Fibroblast of pulmonary artery (primary cell): ENCODE data around the gene MEGF11.
"Not testable (repeated sequence)": the region's sequence is repeated elsewhere in the genome, so short reads cannot be mapped to it uniquely, and the experiment has no call there.

Experiments
- DNase-seq: peaks from one replicate; pipeline ENCODE4 v3.0.0-alpha.2; 2010; ENCODE audit warnings: low read depth
- H3K4me3 ChIP-seq: replicated peaks from 2 replicates; pipeline ENCODE4 v1.5.1; 2011; ENCODE audit warnings: low read depth, mild to moderate bottlenecking, control low read depth, low read length, moderate library complexity
- TF ChIP-seq, protein P1 (sequence below): IDR thresholded peaks from 2 replicates; pipeline ENCODE4 v1.5.1; 2011; ENCODE audit warnings: mild to moderate bottlenecking, control low read depth, low read length, inconsistent platforms; ENCODE audit errors: missing control alignments

MEGF11 gene

DNA sequence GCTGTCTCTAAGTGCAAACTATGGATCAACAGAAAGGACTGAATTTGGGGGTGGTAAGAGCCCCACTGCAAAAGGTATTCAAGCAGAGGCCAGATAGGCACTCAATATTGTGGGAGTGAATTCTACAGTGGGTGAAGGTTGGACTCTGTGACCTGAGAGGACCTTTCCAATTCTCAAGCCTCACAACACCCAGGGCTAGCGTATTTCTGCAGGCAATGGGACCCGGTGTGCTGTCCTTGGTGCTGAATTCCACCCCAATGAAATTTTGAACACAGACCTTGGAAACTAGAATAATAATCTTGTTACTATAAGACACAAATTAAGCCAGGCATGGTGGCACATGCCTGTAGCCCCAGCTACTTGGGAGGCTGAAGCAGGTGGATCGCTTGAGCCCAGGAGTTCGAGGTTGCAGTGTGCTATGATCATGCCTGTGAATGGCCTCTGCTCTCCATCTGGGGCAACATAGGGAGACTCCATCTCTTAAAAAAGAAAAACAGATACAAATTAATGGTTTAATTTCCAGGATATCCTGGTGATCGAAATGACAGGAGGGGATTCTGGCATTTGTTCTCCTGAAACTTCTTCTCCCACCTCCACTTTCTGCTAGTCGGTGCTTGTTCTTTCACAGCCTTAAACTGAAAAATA, 248.8 kb downstream of the MEGF11 start:
- TF ChIP-seq, protein P1, sequence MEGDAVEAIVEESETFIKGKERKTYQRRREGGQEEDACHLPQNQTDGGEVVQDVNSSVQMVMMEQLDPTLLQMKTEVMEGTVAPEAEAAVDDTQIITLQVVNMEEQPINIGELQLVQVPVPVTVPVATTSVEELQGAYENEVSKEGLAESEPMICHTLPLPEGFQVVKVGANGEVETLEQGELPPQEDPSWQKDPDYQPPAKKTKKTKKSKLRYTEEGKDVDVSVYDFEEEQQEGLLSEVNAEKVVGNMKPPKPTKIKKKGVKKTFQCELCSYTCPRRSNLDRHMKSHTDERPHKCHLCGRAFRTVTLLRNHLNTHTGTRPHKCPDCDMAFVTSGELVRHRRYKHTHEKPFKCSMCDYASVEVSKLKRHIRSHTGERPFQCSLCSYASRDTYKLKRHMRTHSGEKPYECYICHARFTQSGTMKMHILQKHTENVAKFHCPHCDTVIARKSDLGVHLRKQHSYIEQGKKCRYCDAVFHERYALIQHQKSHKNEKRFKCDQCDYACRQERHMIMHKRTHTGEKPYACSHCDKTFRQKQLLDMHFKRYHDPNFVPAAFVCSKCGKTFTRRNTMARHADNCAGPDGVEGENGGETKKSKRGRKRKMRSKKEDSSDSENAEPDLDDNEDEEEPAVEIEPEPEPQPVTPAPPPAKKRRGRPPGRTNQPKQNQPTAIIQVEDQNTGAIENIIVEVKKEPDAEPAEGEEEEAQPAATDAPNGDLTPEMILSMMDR, result no peak

GRCh38 chr15:66003129-66003528, 250.4 kb downstream of the MEGF11 start:
- not testable (repeated sequence) for DNase-seq, H3K4me3 ChIP-seq

More for the DNA sequence above, 248.8 kb downstream of the MEGF11 start:
- H3K4me3 ChIP-seq, result no peak overlapping the region
- DNase-seq, result peak; percentile 54

DNA sequence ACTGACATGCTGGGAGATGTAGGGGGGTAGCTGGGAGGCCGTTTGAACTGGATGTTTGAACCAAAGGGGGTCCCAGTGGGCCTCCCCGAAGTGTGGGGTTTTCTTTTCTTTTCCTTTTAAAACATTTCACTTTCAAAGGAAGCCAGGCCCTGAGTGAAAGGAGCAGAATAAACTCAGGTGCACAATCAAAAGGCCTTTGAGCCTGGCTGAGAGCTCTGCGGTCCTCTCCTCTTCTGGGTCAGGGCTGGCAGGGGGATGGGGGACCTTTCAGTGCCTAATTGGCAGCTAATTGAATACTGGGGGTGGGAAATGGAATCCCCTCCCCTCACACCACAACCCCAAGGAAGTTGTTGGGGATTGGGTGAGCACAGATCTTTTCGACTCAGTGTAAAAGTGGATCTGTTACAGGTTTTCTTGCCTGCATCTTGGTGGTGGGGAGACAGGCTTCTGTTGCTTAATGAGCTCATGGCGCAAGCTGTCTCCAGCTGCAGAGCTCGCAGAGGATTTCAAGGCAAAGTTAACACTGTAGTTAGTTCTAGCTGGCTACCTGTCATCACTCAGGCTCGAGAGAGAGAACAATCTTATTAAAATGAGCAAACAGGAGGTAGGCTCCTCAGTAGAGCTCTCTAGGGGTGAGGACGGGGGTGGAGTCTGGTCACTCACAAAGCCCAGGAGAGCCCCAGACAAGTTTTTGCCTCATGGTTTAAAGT, 251.7 kb downstream of the MEGF11 start:
- TF ChIP-seq, protein P1, result no peak
- DNase-seq, result no peak
- H3K4me3 ChIP-seq, result no peak overlapping the region

DNA sequence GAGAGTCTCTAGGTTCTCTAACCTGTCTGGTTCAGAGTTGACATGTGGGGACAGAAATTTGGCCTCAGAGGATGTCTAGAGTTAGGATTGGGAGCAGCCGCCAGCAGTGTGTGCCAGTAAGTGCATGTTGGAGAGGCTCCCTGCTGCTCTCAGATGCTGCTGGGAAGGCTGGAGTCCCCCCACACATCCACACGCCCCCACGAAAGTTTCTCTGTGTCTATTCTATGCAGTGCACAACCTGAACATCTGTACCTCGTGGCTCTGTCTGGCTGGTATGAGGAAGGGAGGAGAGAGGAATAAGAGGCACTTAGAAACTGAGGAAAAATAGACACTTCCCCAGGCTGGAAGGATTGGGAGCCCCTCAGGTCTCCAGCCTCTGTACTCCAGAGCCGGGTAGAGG, 252.5 kb downstream of the MEGF11 start:
- TF ChIP-seq, protein P1, result no peak
- DNase-seq, result no peak
- H3K4me3 ChIP-seq, result no peak overlapping the region

DNA sequence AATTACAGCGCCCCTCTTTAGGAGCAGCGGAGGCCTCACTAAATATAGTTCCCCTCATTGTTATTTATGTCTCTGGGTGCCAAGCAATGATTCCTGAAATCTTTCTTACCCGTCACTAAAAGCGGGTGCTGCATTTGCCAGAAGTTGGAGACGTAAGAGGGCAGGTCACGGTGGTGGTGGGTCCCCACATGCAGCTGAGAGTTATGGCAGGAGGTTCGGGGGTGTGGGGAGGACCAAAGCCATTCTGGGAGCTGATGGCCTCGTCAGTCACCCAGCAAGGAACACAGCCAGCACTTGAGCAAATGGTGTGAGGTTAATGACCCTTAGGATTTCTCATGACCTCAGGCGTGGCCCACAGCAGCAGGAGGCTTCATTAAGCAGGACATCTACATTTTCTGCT, 255.1 kb downstream of the MEGF11 start:
- TF ChIP-seq, protein P1, result no peak
- DNase-seq, result no peak
- H3K4me3 ChIP-seq, result no peak overlapping the region

- TF ChIP-seq, protein P1, result no peak
- DNase-seq, result no peak
- H3K4me3 ChIP-seq, result no peak overlapping the region
Measured at GRCh38 chr15:65996901-65997300, 256.6 kb downstream of the MEGF11 start.

DNA sequence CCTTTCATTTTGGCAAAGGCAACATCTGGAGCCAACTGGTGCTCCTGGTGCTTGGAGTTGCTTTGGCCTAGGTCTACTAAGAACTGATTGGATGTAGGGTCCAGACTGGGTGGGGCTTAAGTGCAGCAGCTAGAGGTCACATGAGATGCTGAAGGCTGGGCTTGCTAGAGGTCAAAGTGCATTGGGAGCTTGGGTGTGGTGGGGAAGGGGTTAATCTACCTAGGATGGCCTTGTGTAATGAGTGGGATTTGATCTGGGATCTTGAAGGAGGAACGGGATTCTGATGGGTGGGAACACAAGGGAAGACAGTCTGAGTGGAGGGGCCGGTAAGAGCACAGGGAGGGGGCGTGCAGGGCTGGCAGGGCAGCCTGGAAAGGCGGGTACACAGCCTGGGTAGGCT, 258.7 kb downstream of the MEGF11 start:
- TF ChIP-seq, protein P1, result no peak
- no peak overlapping the region for H3K4me3 ChIP-seq
- DNase-seq, result no peak
